Vagina (tissue), 2 donors: ENCODE data around the gene GLRX5. TPM values are rescaled to one million over a fixed set of nuclear protein-coding genes. Genes with fewer than 3 reads are reported as not detected.

ENCODE experiments used
- DNase-seq, 2 donors: peaks; one replicate each; pipeline ENCODE4 v3.0.0-alpha.2; 2017; ENCODE audit errors: extremely low spot score in 2 of 2
- H3K27ac ChIP-seq: fragments of 200-600 bp; sonication (generic); one replicate; pipeline ENCODE4 v1.5.1; 2019
- H3K27me3 ChIP-seq: fragments of 200-600 bp; sonication (generic); one replicate; pipeline ENCODE4 v1.5.1; 2019
- H3K36me3 ChIP-seq, 2 donors: fragments of 200-600 bp; sonication (generic); one replicate each; pipeline ENCODE4 v1.5.1; 2017 to 2019
- H3K4me1 ChIP-seq: fragments of 200-600 bp; sonication (generic); one replicate; pipeline ENCODE4 v1.5.1; 2019
- H3K4me3 ChIP-seq, 2 donors: fragments of 200-600 bp; sonication (generic); 1 replicate in 1 of 2; 2 replicates in 1 of 2; pipeline ENCODE4 v1.5.1; 2016 to 2019
- H3K9me3 ChIP-seq: fragments of 200-600 bp; sonication (generic); one replicate; pipeline ENCODE4 v1.5.1; 2019
- POLR2A ChIP-seq, 2 donors: fragments of 450-650 bp; IDR thresholded peaks; one replicate each; pipeline ENCODE4 v1.6.1; 2017; ENCODE audit warnings: antibody characterized with exemption in 2 of 2, mild to moderate bottlenecking in 2 of 2, moderate library complexity in 2 of 2
- POLR2AphosphoS5 ChIP-seq, 2 donors: sonication (generic); formaldehyde crosslinking; IDR thresholded peaks; one replicate each; pipeline ENCODE4 v1.9.0; 2017; ENCODE audit warnings: antibody characterized with exemption in 2 of 2, mild to moderate bottlenecking in 2 of 2, low read depth in 1 of 2; ENCODE audit not compliant: insufficient read depth in 1 of 2
- intact Hi-C: fragments of 100-400 bp; cut with DNase I; formaldehyde crosslinking; loops from one replicate; pipeline ENCODE4 v1.15.1; 2023
- total RNA-seq: library from RNA; depleted of rRNA; stranded (reverse); fragments of >200 nt; gene quantifications from one replicate; pipeline ENCODE4 v1.2.3, GENCODE V29; 2016
- TF ChIP-seq, protein P1 (sequence below), 3 experiments: fragments of 450-650 bp in 2 of 3; fragments of 200-600 bp in 1 of 3; sonication (generic) in 1 of 3; IDR thresholded peaks; one replicate each; pipeline ENCODE4 v1.5.1; 2017 to 2019; ENCODE audit warnings: antibody characterized with exemption in 3 of 3, mild to moderate bottlenecking in 2 of 3, moderate library complexity in 2 of 3

Gene GLRX5
- total RNA-seq, 1 donor from 2014 or later = 20.4 TPM

- Histone ChIP-seq H3K27ac (peak overlapping the region; percentile 77), H3K36me3 (no peaks in the 10 kb centered on the region), H3K9me3 (no peaks in the 10 kb centered on the region), H3K27me3 (no peaks in the 10 kb centered on the region), H3K4me3 (no peak overlapping the region), H3K4me1 (peaks cover 62% of the 10 kb centered on the region)
- intact Hi-C loops = no loop called here
- no peak for DNase-seq
- TF ChIP-seq POLR2AphosphoS5 (IDR thresholded peaks at IDR 0.05; ENCODE audit: insufficient read depth in 1 of 2, low read depth in 1 of 2) = no peak
- no peak for TF ChIP-seq POLR2A (IDR thresholded peaks at IDR 0.05)
- TF ChIP-seq, protein P1, sequence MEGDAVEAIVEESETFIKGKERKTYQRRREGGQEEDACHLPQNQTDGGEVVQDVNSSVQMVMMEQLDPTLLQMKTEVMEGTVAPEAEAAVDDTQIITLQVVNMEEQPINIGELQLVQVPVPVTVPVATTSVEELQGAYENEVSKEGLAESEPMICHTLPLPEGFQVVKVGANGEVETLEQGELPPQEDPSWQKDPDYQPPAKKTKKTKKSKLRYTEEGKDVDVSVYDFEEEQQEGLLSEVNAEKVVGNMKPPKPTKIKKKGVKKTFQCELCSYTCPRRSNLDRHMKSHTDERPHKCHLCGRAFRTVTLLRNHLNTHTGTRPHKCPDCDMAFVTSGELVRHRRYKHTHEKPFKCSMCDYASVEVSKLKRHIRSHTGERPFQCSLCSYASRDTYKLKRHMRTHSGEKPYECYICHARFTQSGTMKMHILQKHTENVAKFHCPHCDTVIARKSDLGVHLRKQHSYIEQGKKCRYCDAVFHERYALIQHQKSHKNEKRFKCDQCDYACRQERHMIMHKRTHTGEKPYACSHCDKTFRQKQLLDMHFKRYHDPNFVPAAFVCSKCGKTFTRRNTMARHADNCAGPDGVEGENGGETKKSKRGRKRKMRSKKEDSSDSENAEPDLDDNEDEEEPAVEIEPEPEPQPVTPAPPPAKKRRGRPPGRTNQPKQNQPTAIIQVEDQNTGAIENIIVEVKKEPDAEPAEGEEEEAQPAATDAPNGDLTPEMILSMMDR (IDR thresholded peaks at IDR 0.05) = no peak
Observed at GRCh38 chr14:95488376-95489213, 46.3 kb upstream of the GLRX5 start.

DNA sequence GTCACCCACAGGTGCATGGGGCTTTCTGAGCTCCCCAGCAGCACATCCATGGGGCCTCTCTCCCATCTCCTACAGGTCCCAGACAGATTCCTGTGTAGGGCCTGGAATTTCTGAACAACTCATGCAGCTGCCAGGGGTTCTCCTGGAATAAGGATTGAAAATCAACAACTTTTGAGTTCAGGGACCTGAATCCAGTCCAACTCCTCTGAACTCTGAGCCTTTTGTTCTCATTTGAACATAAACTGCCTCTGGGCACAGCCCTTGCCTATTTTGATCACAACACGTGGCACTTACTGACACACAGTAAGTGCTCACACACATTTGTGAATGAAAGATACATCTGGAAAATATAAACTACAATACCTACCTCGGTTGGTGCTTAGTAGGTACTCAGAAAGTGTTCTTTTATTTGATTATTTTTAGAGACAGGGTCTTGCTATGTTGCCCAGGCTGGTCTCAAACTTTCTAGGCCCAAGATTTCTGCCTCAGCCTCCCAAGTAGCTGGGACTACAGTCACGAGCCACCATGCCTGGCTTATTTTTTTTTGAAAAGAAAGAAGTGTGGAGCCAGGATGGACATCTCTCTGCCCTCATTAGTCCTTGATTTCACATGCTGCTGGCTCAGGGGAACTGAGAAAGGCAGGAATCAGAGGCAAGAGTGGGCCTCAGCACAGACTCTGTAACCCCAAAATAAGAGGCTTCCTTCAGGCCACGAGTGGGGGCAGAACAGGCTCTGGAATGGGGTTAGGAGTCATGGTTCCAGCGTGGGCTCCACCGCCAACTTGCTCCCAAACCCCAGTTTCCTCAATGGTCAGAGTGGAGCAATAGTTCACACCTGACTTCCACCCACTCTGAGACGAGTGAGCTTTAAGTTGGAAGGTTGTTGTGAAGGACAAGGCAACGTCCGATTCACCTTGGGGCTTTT lies 45.4 kb upstream of the GLRX5 start:
- peak overlapping the region; percentile 77 for H3K27ac ChIP-seq

GRCh38 chr14:95490138-95490509 lies 44.7 kb upstream of the GLRX5 start:
- Histone ChIP-seq H3K9me3 (no peaks in the 10 kb centered on the region), H3K4me1 (peaks cover 57% of the 10 kb centered on the region), H3K27ac (peak overlapping the region; percentile 77), H3K36me3 (no peaks in the 10 kb centered on the region), H3K4me3 (no peak overlapping the region), H3K27me3 (no peaks in the 10 kb centered on the region)
- intact Hi-C loops = no loop called here
- no peak for TF ChIP-seq POLR2A (IDR thresholded peaks at IDR 0.05)
- TF ChIP-seq, protein P1 (IDR thresholded peaks at IDR 0.05) = no peak
- TF ChIP-seq POLR2AphosphoS5 (IDR thresholded peaks at IDR 0.05; ENCODE audit: insufficient read depth in 1 of 2, low read depth in 1 of 2) = no peak
- no peak for DNase-seq

More for the DNA sequence above, 45.4 kb upstream of the GLRX5 start:
- Histone ChIP-seq H3K4me1 (peaks cover 58% of the 10 kb centered on the region), H3K36me3 (no peaks in the 10 kb centered on the region), H3K9me3 (no peaks in the 10 kb centered on the region), H3K4me3 (no peak overlapping the region), H3K27me3 (no peaks in the 10 kb centered on the region)
- DNase-seq = no peak
- intact Hi-C loops = no loop called here
- TF ChIP-seq, protein P1 (IDR thresholded peaks at IDR 0.05) = no peak
- TF ChIP-seq POLR2A (IDR thresholded peaks at IDR 0.05) = no peak
- TF ChIP-seq POLR2AphosphoS5 (IDR thresholded peaks at IDR 0.05; ENCODE audit: insufficient read depth in 1 of 2, low read depth in 1 of 2) = peak in 1 of 2 donors; percentile 39

- Histone ChIP-seq H3K36me3 (no peaks in the 10 kb centered on the region), H3K9me3 (no peaks in the 10 kb centered on the region), H3K27me3 (no peaks in the 10 kb centered on the region), H3K4me3 (no peak overlapping the region), H3K27ac (peak overlapping the region; percentile 77), H3K4me1 (peaks cover 60% of the 10 kb centered on the region)
- TF ChIP-seq, protein P1 (IDR thresholded peaks at IDR 0.05) = no peak
- peak in 1 of 2 donors; percentile 11 for TF ChIP-seq POLR2AphosphoS5 (IDR thresholded peaks at IDR 0.05; ENCODE audit: insufficient read depth in 1 of 2, low read depth in 1 of 2)
- intact Hi-C loops = no loop called here
- DNase-seq = no peak
Observed at GRCh38 chr14:95490727-95491451, 44.0 kb upstream of the GLRX5 start.
